Measurements from ENCODE around the gene LEF1. TPM values are rescaled to one million over a fixed set of nuclear protein-coding genes. Genes with fewer than 3 reads are reported as not detected.
"Not testable (repeated sequence)": the region's sequence is repeated elsewhere in the genome, so short reads cannot be mapped to it uniquely, and the experiment has no call there.

The LEF1 gene
- total RNA-seq, 2 donors from 2014 or later, result 2.3 to 3.0 TPM

DNA sequence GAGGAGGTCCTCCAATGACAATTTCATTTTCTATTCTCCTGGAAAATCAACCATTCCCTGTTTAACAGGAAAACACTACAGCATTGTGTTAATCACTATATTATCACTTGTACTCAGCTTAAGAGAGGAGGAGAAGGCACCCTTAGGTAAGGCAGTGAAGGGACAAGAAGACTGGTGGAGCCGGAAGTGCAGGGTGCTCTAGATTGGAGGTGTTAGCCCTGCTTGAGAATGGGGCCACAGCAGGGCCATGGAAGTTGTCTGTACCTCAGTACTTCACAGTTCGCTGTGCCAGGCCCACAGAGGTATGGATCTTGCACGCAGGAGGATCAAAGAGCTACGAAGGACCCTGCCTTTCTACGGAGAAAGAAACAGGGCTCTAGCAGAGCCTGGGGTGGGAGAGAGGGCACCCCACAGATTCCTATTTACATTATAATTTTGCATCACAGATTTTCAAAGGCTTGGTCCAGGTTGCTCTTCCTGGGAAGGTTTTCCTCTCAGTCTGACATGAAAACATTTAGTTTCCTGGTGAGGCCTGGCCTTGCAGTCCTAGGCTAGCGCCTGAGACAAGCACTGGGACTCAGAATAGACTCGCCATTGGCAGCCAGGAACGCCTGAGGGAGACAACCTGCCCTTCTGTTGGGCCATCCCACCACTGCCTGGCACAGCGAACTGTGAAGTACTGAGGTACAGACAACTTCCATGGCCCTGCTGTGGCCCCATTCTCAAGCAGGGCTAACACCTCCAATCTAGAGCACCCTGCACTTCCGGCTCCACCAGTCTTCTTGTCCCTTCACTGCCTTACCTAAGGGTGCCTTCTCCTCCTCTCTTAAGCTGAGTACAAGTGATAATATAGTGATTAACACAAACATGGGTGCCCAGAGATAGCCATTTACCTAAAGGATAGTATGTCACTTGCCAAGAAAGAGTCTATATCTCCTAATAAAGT is 118.3 kb downstream of the LEF1 start:
- DNase-seq (ENCODE audit: low spot score), result not testable (repeated sequence)
- intact Hi-C loops (cut with DNase I), result loop anchor here in 1 of 2 donors (1.0 kb wide), 1 partner anchor 10 kb away; no protein-coding TSS in a partner anchor

DNA sequence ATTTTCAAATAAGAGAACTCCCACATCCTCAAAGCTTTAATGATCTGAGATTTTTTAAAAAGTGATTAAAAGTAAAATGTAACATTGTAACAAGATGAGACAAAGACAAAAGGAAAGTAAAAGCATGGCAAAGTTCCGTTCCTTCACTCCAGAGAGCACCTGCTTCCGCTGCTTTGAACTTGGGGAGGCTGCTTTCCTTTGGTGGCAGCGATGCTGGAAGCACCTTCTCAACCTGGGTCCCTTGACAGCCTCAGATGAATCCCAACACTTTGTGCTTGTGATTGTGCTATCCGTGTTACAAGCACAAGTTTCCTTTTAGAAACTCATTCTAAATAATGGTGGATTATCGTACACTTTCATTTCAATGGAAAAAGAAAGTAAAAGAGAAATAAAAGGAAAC is 119.3 kb downstream of the LEF1 start:
- DNase-seq (ENCODE audit: low spot score), result no peak
- intact Hi-C loops (cut with DNase I), result no loop called here

DNA sequence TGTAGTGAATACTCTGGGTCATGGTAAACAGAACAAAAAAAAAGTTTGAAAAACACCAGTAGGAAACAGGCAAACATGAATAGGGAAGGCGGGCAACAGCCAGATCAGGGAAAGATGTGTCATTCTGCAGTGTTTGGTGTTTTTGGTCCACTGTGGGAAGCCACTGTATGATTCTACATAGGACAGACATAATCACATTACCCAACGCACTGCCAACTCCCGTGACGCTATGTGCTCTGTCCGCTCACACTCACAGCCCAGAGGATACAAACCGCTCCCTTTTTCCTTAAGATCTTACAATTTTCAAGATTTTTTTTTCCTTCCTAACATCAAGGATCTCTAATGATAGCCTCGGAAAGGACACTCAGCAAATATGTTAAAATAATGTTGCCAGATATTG is 119.7 kb downstream of the LEF1 start:
- no peak for DNase-seq (ENCODE audit: low spot score)
- intact Hi-C loops (cut with DNase I), result no loop called here

DNA sequence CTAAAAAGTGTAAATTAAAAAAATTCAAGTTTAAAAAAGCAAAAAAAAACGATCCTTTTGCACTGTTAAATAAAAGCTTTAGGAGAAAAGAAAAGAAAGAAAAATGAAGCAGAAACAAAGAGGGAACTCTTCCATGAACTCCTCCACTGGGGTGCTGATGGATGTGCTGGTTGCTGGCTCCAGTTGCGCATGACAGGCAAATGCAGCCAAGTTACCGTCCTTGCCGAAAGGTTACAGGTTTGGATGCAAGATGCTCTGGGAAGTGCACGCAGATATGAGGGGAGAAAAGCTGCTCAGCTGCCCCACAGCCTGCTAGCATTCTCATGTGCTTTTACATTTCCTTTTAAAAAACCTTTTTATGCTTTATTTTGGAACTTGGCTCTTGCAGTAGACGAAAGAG is 120.6 kb downstream of the LEF1 start:
- intact Hi-C loops (cut with DNase I), result no loop called here
- DNase-seq (ENCODE audit: low spot score), result no peak

DNA sequence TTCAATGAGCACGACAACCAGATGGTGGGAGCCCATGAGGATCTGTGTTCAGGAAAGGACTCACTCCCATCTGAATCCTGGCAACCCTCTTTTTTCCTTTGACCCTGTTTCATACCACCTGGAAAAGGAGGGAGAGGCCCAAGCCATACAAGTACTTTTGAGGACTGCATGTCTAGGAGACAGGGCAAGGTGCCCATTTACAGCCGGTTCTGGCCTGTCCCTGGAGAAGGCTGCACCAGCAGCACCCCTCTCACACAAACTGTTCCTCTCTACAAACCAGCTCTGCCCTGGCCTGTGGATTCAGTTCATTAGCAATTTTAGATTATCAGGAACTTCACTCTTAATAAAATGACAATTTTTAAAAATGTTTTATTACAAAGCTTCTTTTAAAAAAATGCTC is 121.5 kb downstream of the LEF1 start:
- no peak for DNase-seq (ENCODE audit: low spot score)
- intact Hi-C loops (cut with DNase I), result no loop called here

DNA sequence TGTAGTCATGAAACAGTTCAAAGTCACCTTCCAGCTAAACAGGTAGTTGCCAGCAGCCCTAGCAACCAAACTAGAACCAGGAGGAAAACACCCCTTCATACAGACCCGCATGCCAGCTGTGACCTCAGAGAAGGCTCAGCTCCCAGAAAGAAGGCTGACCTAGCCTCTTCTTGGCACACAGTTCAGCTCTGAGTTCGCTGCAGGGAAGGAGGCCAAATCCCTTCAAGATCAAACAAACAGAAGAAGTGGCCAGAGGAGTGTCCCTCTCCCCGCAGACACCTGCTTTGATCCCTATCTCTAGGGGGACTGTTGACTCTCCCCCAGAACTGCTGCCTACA is 123.1 kb downstream of the LEF1 start:
- no peak for DNase-seq (ENCODE audit: low spot score)
- intact Hi-C loops (cut with DNase I), result no loop called here

DNA sequence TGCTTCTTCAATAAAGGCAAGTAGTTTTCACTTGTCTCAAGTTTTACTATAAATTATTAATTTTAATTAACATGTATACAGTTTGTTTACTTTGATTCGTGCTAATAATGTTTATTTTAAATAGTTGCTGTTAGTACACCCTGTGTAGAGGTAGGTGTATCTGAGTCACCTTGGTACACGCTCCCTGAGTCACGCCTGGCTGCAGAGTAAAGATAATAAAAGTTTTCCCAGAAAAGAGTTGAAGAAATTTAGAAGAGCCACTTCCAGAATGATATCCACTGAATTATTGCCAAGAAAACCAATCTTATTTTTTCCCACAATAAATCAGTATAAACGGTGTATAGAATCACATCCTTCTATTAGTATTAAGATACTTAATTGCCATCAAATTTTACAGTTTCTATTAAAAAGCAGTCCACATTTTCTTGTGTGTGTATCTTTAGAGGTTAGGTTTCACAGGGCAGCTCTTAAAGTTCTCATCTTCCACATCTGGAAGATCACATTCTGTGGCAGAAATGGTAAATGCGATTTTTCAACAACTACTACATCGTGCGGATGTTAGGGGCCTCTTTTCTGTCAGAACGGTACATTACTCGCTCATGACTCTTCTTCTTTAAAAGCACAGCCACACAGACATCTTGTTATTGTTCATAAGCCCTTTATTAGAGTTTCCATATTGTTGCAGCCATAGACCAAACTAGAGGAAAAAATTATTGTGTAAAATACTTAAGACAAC is 123.6 kb downstream of the LEF1 start:
- intact Hi-C loops (cut with DNase I), result no loop called here
- DNase-seq (ENCODE audit: low spot score), result no peak

DNA sequence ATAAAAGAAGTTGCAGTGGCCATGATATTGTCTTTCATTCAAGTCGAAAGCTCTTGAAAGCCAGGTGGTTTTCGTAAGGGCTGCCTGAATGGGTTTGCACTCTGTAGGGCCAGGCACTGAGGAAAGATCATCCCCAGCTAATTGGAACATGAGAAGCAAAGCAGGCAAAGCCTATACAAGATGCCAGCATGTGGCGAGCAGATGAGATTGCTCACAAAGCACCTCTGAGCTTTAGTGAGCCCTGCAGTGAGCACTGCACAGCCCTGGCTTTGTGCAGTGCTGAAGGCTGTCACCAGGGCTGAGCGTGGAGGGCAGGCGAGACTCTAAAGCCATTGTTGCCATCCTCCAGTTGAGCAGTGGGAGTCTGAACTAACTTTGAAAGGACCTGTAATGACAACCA is 125.2 kb downstream of the LEF1 start:
- intact Hi-C loops (cut with DNase I), result no loop called here
- DNase-seq (ENCODE audit: low spot score), result no peak

DNA sequence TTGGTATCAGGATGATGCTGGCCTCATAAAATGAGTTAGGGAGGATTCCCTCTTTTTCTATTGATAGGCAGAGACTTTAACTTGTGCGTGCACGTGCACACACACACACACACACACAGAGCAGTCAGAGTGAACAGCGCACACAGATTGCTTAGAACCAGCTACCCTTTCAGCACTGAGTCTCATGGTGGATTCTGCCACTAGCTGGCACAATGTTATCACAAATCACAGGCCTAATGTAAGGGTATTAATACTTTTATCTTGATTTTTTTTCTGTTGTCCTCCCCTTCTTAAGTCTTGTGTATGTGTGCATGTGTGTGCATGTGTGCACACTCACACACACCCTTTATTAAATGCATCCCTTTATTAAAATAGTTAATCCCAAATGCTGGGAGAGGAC is 125.8 kb downstream of the LEF1 start:
- intact Hi-C loops (cut with DNase I), result no loop called here
- no peak for DNase-seq (ENCODE audit: low spot score)

DNA sequence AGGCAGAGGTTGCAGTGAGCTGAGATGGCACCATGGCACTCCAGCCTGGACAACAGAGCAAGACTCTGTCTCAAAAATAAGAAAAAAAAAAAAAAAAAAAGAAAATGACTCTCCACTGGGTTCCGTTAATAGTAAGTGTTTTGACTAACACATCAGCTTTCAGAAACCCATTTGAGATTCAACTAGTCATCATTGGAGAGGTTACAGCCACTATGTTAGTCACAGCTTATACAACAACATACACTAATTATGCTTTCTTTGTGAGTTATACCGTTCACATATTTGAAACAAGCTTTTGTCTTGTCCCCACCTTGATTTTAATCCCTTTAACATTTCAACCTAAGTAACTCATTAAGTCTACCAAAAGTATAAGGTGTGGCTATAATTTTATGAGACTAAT is 130.8 kb downstream of the LEF1 start:
- no peak for DNase-seq (ENCODE audit: low spot score)
- intact Hi-C loops (cut with DNase I), result no loop called here

DNA sequence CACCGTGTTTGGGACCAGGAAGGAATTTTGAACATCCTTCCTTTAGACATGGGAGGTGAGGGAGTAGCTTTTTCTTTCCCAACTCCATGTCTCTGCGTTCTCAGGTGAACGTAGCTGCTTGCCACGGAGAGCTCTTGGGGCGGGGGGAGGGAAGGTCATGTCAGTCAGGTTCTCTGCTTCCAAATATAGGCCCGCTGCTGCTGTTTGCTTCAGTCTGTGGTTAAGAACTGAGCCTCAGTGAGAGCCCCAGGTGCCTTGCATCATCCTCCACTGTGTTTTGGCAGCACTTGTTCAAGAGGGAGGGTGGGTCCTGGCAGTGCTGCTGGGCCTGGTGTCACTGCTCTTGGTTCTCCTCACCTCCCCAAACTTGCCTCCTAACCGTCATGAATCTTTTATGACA is 132.5 kb downstream of the LEF1 start:
- intact Hi-C loops (cut with DNase I), result no loop called here
- no peak for DNase-seq (ENCODE audit: low spot score)

DNA sequence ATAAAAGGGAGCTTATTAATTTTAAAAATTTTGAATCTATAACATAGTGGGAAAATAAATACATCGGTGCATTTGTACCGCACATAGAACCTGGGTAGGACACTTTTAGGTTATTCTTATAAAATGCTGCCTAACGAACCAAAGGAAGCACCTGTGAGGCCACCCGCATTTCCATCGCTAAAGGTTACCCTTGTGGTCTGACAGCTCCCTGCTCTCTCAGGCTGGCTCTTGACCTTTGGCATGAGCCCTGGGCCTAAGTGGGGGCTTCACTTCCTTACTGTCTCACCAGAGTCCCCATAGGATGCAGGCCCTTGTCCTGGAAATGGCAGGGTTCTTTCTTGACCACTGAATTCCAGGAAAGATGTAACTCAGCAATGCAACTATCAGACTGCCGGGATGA is 133.0 kb downstream of the LEF1 start:
- intact Hi-C loops (cut with DNase I), result no loop called here
- no peak for DNase-seq (ENCODE audit: low spot score)

DNA sequence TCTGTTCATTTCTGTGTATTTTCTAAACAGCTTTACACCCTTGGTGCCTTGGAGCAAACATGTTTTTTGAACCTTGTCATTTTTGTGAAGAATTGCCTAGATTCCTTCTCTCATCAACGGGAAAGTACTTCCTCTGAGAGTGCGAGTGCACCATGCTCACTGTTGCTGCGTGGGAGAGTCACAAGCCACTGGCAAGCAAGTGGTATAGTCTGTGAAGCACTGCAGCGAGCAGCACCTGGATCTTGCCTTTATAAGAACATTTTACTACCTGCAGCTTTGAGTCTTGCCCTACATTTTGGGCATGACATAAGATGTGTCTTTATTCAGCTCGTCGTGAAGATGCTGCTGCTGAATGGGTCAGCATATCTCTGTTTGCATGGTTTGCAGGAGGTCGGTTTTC is 134.2 kb downstream of the LEF1 start:
- intact Hi-C loops (cut with DNase I), result no loop called here
- no peak for DNase-seq (ENCODE audit: low spot score)

DNA sequence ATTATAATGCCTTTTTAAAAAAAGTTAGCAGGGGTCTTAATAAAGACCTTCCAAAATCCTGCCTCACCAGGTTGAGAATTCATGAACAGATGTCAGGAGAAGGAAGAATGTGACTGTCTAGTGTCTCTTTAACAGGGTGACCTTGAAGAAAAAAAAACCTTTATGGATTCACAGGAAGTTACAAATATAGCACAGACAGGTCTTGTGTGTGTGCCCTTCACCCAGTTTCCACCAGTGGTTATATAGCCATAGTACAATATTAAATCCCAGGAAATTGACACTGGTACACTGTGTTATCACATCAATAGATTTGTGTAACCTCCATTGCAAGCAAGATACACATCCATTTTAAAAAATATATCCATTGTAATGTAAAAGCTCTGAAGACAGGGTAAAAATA is 135.4 kb downstream of the LEF1 start:
- intact Hi-C loops (cut with DNase I), result no loop called here
- no peak for DNase-seq (ENCODE audit: low spot score)

DNA sequence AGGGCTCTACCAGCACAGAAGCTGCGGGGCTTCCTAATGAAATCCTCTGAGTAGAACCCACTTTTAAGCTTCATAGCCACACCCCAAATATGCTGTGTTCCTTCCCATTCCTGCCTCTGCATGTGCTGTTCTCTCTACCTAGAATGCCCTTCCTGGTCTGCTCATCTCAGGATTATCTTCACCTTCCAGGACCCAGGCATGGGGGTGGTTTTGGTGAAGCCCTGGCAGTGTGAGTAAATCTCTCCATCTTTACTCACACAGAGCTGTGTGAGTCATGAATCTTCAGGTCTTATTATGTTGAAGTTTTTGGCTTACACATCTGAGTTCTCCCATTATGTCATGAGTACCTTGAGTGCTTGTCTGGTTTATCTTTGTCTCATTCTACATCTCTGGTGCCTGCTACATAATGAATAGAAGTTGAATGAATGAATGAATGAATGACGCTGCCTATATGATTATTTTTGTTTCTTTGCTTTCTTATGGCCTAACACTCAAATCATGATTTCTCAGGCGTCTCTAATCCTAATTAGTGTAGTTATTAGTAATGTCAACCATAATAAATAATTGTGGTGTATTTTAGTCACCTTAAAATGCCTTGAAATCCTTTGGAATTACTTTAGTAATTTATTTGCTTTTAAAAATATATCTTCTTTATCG is 137.2 kb downstream of the LEF1 start:
- no peak for DNase-seq (ENCODE audit: low spot score)
- intact Hi-C loops (cut with DNase I), result no loop called here

DNA sequence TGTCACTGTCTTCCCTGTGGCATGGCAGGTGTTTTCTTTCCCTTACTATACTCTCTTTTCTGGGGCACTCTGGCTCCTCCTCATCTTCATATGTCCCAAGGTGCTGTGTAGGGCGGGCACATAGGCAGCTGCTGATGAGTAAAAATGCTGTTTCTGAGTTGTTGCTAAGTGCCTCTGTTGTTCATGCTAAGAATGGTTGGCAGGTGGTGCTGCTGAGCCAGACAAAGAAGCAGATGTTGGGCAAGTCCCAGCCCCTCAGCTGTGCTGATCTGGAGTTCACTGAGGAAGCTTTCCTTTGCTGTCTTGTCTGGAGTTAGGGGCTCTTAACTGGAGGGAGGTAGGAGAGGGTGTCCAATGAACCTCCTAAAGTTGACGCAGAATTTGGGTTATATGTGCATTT is 138.4 kb downstream of the LEF1 start:
- intact Hi-C loops (cut with DNase I), result no loop called here

DNA sequence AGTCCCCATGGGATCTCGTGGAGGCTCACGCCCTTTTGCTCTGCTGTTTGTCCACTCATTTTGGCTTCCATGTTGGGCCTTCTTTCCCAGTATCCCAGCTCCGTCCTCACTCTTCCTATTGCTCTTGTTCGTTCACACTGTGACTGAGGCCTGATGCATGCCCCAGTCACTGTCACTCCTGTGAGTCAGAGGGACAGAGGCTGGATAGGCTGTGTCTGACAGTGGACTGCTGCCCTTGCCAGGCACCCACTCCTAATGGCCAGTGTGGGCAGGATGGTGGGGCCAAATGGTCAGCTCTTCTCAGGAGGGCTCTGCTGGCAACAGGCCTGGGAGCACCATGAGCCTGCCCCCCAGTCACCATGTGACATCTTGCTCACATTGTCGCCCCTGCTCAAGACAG is 139.0 kb downstream of the LEF1 start:
- intact Hi-C loops (cut with DNase I), result no loop called here
- no peak for DNase-seq (ENCODE audit: low spot score)

More for the DNA sequence above, 138.4 kb downstream of the LEF1 start:
- no peak for DNase-seq (ENCODE audit: low spot score)

DNA sequence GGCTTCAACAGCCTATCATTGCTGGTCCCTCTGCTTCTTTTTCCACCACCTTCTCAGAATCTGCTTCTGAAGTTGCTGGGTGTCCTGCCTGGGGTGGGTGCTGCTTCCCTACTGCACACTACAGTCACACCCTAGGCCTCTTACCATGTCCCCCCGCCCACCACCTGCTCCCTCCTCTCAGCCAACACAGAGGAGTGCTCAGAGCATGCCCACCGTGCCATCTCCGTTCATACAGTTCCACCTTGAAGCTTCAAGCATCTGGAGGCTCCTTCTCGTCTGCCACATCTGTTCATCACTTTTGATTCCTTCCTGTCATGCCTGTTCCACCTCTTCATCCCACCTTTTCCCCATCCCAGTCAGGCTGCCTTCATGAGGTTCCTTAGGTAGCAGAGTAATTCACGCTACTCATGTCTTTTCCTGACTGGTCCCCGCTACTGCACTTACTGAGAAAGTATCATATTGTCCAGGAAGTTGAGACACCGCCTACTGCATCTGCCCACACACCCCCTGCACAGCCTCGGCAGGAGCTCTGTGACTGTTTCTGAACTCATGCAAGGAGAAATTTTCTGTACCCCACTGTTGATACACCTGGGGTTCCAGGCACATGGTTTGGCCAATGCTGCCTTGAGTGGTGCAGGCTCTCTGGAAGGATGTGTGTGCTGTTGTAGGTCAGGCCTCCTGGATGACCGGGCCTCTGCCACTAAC is 139.6 kb downstream of the LEF1 start:
- no peak for DNase-seq (ENCODE audit: low spot score)
- intact Hi-C loops (cut with DNase I), result no loop called here

DNA sequence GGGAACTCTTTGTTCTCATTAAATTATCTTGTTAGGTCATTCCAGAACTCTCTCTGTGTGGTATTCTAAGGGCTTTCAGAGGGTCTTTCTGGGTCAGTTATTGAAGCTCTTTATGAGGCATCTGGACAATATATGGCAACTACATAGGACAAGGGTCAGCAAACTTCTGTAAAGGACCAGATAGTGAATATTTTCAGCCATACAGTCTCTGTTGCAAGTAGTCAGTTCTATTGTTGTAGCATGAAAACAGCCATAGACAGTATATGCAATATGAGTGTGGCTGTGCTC is 143.9 kb downstream of the LEF1 start:
- no peak for DNase-seq (ENCODE audit: low spot score)
- intact Hi-C loops (cut with DNase I), result no loop called here

All from posterior vena cava (tissue), 2 donors.